CD4-positive, CD25-positive, alpha-beta regulatory T cell (primary cell): Measurements from ENCODE around the gene LUM. TPM values are rescaled to one million over a fixed set of nuclear protein-coding genes. Genes with fewer than 3 reads are reported as not detected.

Experiments used
- ATAC-seq, 2 donors: fragments of 150-1000 bp; cut with Tn5 transposase; one replicate each; pipeline ENCODE4 v1.10.0; 2021; ENCODE audit warnings: low read depth in 2 of 2, moderate number of reproducible peaks in 2 of 2, moderate library complexity in 1 of 2
- DNase-seq, 3 donors: peaks; one replicate each; pipeline versions ENCODE4 v3.0.0 to v3.0.0-alpha.2; 2012 to 2022; ENCODE audit warnings: mixed read lengths in 1 of 3
- H3K27ac ChIP-seq: one replicate; pipeline ENCODE4 v1.7.0; 2013; ENCODE audit warnings: mild to moderate bottlenecking, low read length; ENCODE audit not compliant: insufficient read depth, poor library complexity, severe bottlenecking
- H3K27me3 ChIP-seq: one replicate; pipeline ENCODE4 v1.7.0; 2013; ENCODE audit warnings: low read length; ENCODE audit not compliant: control insufficient read depth, insufficient read depth
- H3K36me3 ChIP-seq: one replicate; pipeline ENCODE4 v1.7.0; 2013; ENCODE audit warnings: mild to moderate bottlenecking, low read length, moderate library complexity; ENCODE audit not compliant: control insufficient read depth, insufficient read depth
- H3K4me1 ChIP-seq: 2 replicates; pipeline ENCODE4 v1.7.0; 2013; ENCODE audit warnings: mild to moderate bottlenecking, low read length; ENCODE audit not compliant: insufficient read depth, control insufficient read depth, poor library complexity, severe bottlenecking
- H3K4me3 ChIP-seq: one replicate; pipeline ENCODE4 v1.7.0; 2013; ENCODE audit warnings: low read depth, mild to moderate bottlenecking, low read length, moderate library complexity
- H3K9me3 ChIP-seq, 2 experiments: 1 replicate in 1 of 2; 2 replicates in 1 of 2; pipeline ENCODE4 v1.7.0; 2013; ENCODE audit warnings: low read length in 2 of 2, mild to moderate bottlenecking in 1 of 2, moderate library complexity in 1 of 2; ENCODE audit not compliant: control insufficient read depth in 2 of 2
- H3K27ac Mint-ChIP-seq, 3 donors: one replicate each; pipeline ENCODE4 v1.8.0; 2020 to 2022; ENCODE audit warnings: mild to moderate bottlenecking in 3 of 3, mixed read lengths in 3 of 3, moderate library complexity in 2 of 3
- H3K27me3 Mint-ChIP-seq: one replicate; pipeline ENCODE4 v1.8.0; 2022; ENCODE audit warnings: mild to moderate bottlenecking, mixed read lengths
- H3K36me3 Mint-ChIP-seq: one replicate; pipeline ENCODE4 v1.8.0; 2020; ENCODE audit warnings: mixed read lengths
- H3K4me1 Mint-ChIP-seq, 4 donors: one replicate each; pipeline ENCODE4 v1.8.0; 2020 to 2022; ENCODE audit warnings: mixed read lengths in 4 of 4, mild to moderate bottlenecking in 1 of 4
- H3K4me3 Mint-ChIP-seq, 4 donors: one replicate each; pipeline ENCODE4 v1.8.0; 2020 to 2022; ENCODE audit warnings: mild to moderate bottlenecking in 4 of 4, mixed read lengths in 4 of 4, moderate library complexity in 3 of 4
- H3K9me3 Mint-ChIP-seq, 7 donors: one replicate each; pipeline ENCODE4 v1.8.0; 2020 to 2022; ENCODE audit warnings: mixed read lengths in 7 of 7, mild to moderate bottlenecking in 3 of 7, moderate library complexity in 2 of 7
- polyA plus RNA-seq, 4 donors: library from polyadenylated mRNA; unstranded; fragments of 300-500 nt; fragmentation: Illumina TruSeq; gene quantifications; one replicate each; pipeline ENCODE4 v1.2.3, GENCODE V29; 2021
- total RNA-seq: library from RNA; stranded (reverse); gene quantifications from one replicate; pipeline ENCODE4 v1.2.3, GENCODE V29; 2022

LUM gene
- total and polyA plus RNA-seq, 5 donors from 2014 or later, result not detected

- H3K27ac Mint-ChIP-seq, result no peak overlapping the region
- no peaks in the 10 kb centered on the region for H3K27me3 Mint-ChIP-seq
- Histone ChIP-seq H3K27ac (no peak overlapping the region), H3K4me3 (no peak overlapping the region), H3K9me3 (no peaks in the 10 kb centered on the region), H3K27me3 (no peaks in the 10 kb centered on the region), H3K4me1 (no peaks in the 10 kb centered on the region), H3K36me3 (no peaks in the 10 kb centered on the region)
- no peaks in the 10 kb centered on the region for H3K9me3 Mint-ChIP-seq
- H3K4me1 Mint-ChIP-seq, result no peaks in the 10 kb centered on the region
- no peak for DNase-seq
- H3K36me3 Mint-ChIP-seq, result no peaks in the 10 kb centered on the region
- no peak for ATAC-seq
- H3K4me3 Mint-ChIP-seq, result no peak overlapping the region
Measured at GRCh38 chr12:91055976-91056375, 55.3 kb downstream of the LUM start.

GRCh38 chr12:91053951-91054715, 57.2 kb downstream of the LUM start:
- no peak for ATAC-seq
- H3K9me3 ChIP-seq, result no peaks in the 10 kb centered on the region
- H3K4me3 Mint-ChIP-seq, result no peak overlapping the region
- no peaks in the 10 kb centered on the region for H3K36me3 Mint-ChIP-seq
- no peak overlapping the region for H3K4me3 ChIP-seq
- H3K4me1 Mint-ChIP-seq, result no peaks in the 10 kb centered on the region
- no peaks in the 10 kb centered on the region for H3K27me3 ChIP-seq
- H3K36me3 ChIP-seq, result no peaks in the 10 kb centered on the region
- H3K9me3 Mint-ChIP-seq, result no peaks in the 10 kb centered on the region
- no peaks in the 10 kb centered on the region for H3K27me3 Mint-ChIP-seq
- no peak for DNase-seq
- no peak overlapping the region for H3K27ac ChIP-seq
- H3K27ac Mint-ChIP-seq, result no peak overlapping the region
- no peaks in the 10 kb centered on the region for H3K4me1 ChIP-seq

Other genes starting within 250 kb of the LUM start
- gene CCER1, start 156.3 kb downstream of the LUM start, total RNA-seq, result not detected
- gene CCER1, start 156.3 kb downstream of the LUM start, polyA plus RNA-seq, result not detected
- gene EPYC, start 106.5 kb downstream of the LUM start, total RNA-seq, result not detected
- gene EPYC, start 106.5 kb downstream of the LUM start, polyA plus RNA-seq, result not detected
- not detected for gene KERA, start 53.5 kb downstream of the LUM start, total RNA-seq
- gene KERA, start 53.5 kb downstream of the LUM start, polyA plus RNA-seq, result not detected
- gene DCN, start 71.3 kb upstream of the LUM start, total RNA-seq, result not detected
- gene DCN, start 71.3 kb upstream of the LUM start, polyA plus RNA-seq, result not detected